GM18873 (cell line): ENCODE results near the gene GPATCH4.
"Not testable (repeated sequence)": the region's sequence is repeated elsewhere in the genome, so short reads cannot be mapped to it uniquely, and the experiment has no call there.

Experiments
- ATAC-seq: cut with Tn5 transposase; IDR thresholded peaks from one replicate; pipeline ENCODE4 v1.9.1; 2021; ENCODE audit warnings: mild to moderate bottlenecking, moderate library complexity, moderate number of reproducible peaks; ENCODE audit not compliant: unreplicated experiment, low FRiP score

GPATCH4 gene

DNA sequence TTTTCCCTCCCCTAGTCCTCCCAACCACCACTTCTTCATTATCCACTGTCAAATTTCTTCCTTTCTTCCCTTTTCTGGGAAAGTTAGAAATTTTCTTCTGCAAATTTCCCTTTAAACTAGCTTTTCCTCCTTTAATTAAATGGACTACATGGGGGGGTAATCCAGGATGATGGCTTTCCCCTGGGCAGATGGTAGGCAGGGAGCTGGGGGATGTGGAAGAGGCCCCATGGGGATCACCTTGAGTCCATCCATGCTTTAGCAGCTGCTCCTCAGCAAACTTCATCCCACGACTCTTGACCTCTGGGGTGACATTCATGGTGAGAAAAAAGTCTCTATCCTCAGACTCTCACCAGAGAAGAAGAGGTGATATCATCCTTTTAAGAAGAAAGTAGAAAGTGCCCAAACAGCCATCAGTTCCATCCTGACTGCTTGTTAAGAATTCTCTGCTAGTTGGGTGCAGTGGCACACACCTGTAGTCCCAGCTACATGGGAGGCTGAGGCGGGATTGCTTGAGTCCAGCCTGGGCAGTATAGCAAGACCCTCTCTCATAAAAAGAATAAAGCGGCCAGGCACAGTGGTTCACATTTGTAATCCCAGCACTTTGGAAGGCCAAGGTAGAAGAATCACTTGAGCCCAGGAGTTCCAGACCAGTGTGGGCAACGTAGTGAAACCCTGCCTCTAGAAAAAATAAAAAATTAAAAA lies 2.4 kb downstream of the GPATCH4 start:
- ATAC-seq: no peak

DNA sequence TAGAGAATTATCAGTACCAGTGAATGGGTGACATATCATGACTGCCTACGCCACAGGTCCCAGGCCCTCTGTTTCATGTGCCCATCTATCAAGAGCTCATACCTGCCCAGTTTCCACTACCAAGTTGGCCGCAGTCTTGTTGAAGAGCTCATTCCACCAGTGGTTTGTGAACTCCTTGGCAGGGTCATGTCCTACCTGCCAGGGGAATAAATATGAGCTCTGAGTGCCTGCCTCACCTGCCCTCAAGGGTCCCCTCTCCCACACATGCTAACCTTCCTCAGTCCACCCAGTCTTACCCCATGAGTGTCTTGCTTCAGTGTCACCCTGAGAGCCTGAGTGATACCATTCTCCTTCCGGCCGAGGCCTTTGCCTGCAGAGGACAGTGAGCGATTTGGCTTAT lies 3.2 kb downstream of the GPATCH4 start:
- ATAC-seq: no peak

DNA sequence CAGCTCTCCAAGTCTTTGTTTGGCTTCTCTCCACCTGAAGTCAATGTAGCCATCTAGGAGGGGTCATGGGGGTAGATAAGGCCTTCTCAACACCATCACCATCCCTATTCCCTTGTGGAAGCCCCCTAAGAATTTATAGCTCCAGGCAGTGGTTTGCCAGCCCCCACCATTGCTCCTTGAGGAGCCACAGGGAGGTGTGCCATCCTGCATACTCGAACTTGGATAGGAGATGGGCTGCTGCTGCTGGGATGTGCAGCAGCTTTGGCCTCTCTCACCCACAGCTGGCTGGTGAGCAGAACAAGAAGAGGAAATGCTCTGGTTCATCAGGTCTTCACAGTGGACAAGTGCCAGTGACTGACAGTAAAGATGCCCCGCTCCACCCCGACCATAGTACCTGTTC lies 4.9 kb downstream of the GPATCH4 start:
- no peak for ATAC-seq

DNA sequence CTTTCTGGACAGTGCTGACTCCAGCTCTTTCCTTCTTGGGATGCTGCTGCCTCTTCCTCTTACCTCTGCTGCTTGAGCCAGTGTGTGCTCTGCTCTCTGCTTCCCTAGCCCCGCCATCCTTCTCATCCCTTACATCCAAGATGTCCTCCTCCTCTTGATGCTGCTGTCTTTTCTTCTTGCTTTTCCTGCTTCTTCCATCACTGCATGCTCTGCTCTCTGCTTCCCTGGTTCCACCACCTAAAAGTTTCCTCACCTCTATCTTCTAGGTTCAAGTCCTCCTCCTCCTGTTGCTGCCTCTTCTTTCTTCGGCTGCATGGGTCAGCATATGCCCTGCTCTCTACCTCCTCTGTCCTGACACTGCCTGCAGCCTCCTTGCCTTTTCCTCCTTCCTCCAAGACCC lies 6.3 kb downstream of the GPATCH4 start:
- ATAC-seq: no peak

DNA sequence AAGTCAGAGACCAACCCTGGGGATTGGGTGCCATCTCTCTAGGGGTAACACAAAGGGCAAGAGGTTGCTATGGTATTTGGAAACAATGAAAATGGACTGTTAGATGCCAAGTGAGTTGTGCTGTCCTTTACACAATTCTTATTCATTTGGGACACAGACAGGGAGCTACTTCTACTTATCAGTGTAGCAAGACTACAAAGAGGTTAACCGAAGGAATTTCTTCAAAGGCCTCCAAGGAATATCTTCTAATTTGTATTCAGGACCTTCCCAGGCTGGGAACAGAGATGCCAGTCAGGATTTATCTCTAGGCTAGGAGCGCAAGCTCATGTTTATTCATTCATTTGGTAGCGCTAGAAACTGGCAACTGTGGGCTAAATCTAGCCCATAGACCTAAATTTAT lies 7.1 kb downstream of the GPATCH4 start:
- ATAC-seq: no peak

GRCh38 chr1:156593661-156593989 lies 7.7 kb downstream of the GPATCH4 start:
- no peak for ATAC-seq

GRCh38 chr1:156592910-156593660 lies 8.2 kb downstream of the GPATCH4 start:
- no peak for ATAC-seq

DNA sequence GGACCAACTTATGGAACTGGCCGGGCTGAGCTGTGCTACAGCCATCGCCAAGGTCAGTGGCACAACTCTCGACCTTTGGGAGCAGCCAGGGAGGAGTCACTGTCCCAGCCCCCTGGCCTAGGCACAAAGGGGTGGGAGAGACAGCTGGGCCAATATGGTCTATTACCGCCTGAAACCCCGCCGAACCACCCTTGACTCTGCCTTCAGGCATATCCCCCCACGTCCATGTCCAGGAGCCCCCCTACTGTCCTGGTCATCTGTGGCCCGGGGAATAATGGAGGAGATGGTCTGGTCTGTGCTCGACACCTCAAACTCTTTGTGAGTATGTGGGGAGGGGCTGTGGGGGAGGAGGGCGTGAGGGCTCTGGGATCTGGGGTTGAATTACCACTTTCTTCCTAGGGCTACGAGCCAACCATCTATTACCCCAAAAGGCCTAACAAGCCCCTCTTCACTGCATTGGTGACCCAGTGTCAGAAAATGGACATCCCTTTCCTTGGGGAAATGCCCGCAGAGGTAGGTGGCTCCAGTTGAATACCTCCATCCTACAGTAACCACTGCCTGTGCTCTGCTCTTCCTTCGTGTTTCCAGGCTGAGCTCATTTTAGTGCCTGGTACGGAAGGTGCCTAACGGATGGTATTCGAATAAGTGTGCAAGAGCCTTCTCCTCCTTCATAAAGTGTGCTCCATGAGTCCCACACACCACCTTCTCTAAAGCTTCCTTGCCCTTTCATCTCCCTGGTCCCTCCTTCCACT lies 8.9 kb downstream of the GPATCH4 start:
- ATAC-seq: no peak

DNA sequence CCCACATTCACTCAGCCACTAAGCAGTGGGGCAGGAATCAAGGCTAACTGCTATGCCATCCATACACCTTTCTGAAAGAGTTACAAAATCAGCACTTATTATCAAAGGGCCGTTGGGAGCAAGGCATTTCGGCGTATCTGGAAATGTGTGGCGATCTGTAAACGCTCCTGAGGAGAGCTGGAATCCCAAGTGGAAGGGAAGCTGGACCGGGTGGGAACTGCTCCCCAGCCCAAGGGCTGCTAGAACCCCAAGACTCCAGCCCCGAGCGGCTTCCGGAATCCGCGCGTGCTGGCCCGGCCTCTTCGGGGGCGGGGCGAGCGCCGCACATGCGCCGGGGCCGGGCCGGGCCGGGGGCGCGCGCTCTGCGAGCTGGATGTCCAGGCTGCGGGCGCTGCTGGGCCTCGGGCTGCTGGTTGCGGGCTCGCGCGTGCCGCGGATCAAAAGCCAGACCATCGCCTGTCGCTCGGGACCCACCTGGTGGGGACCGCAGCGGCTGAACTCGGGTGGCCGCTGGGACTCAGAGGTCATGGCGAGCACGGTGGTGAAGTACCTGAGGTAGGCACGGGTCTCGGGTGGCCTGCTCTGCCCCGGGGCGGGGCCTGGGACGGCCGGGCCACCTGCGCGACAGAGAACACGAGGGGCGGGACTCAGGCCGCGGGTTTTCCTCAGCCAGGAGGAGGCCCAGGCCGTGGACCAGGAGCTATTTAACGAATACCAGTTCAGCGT lies 9.7 kb downstream of the GPATCH4 start, which contains the start of gene NAXE:
TSS of gene NAXE (plus strand) at position 345 of the 726 bp plus-strand sequence. CDS start at position 374, 29 bp downstream.
- ATAC-seq: no peak

DNA sequence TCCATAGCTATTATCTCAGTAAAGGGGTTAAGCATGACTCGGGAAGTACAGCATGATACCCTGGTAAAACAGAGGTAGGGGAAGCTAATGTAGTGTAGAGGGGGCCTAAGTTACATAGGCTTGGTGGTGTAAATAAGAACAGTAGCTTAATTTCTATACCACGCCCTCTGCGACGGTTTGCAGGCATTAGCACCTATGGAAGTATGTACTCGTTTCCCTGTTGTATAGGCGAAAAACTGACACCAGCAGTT lies 10.2 kb downstream of the GPATCH4 start:
- no peak for ATAC-seq

DNA sequence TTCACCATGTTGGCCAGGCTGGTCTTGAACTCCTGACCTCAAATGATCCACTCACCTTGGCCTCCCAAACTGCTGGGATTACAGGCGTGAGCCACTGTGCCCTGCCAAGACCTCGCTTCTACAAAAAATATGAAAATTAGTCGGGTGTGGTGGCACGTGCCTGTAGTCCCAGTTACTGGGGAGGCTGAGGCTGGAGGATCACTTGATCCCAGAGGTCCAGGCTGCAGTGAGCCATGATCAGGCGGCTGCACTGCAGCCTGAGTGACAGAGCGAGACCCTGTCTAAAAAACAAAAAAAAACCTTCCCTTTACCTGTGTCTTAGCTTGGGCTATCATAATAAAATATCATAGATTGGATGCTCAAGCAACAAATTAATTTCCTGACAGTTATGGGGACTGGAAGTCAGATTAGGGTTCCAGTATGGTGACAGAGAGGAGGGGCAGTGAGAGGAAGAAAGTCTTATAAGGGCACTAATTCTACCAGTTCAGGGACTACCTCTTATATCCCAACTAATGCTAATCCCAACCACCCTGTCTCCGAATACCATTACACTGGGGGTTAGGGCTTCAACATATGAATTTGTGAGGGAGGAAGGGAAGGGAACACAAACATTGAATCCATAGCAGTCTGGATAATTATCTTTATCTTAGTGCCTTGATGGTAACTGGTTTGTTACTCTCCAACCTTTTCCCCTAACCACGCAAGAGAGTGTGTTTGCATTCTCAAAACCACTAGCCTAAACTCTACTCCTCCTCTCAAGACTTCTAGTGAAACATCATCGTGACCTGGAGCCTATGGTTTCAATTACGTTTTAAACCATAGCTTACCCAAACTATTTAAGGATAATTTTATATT lies 10.7 kb downstream of the GPATCH4 start:
- ATAC-seq: no peak

GRCh38 chr1:156589546-156589945 lies 11.7 kb downstream of the GPATCH4 start:
- no peak for ATAC-seq

DNA sequence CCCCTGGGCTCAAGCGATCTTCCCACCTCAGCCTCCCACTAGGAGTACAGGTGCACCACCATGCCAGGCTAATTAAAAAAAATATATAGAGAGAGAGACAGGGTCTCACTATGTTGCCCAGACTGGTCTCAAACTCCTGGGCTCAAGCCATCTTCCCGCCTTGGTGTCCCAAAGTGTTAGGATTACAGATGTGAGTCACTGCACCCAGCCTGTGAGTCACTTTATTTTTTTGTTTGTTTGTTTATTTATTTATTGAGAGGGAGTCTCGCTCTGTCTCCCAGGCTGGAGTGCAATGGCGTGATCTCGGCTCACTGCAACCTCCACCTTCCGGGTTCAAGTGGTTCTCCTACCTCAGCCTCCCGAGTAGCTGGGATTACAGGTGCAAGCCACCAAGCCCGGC lies 13.4 kb downstream of the GPATCH4 start:
- not testable (repeated sequence) for ATAC-seq

GRCh38 chr1:156586892-156587477 lies 14.3 kb downstream of the GPATCH4 start:
- ATAC-seq: no peak

GRCh38 chr1:156586323-156586722 lies 15.0 kb downstream of the GPATCH4 start:
- no peak for ATAC-seq

DNA sequence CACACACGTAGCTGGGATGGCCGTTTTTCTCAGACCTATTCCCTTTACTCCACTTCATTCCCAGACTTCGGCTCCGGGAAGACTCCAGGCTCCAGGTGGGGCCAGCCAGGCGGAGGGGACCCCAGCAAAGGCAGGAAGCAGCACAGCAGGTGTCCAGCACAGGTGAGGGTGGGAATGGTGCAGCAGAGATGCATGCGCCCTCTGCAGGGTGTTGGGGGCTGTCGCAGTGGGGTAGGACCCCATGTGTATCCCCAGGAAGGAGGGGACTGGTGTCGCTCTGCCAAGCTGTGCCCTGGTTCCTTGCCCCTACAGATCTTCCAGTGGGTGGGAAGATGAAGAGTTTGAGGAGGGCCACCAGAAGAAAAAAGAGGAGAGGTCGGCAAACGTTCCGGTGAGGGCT lies 16.5 kb downstream of the GPATCH4 start:
- no peak for ATAC-seq

- no peak for ATAC-seq
These were observed 17.3 kb downstream of the GPATCH4 start for GRCh38 chr1:156583821-156584622.

DNA sequence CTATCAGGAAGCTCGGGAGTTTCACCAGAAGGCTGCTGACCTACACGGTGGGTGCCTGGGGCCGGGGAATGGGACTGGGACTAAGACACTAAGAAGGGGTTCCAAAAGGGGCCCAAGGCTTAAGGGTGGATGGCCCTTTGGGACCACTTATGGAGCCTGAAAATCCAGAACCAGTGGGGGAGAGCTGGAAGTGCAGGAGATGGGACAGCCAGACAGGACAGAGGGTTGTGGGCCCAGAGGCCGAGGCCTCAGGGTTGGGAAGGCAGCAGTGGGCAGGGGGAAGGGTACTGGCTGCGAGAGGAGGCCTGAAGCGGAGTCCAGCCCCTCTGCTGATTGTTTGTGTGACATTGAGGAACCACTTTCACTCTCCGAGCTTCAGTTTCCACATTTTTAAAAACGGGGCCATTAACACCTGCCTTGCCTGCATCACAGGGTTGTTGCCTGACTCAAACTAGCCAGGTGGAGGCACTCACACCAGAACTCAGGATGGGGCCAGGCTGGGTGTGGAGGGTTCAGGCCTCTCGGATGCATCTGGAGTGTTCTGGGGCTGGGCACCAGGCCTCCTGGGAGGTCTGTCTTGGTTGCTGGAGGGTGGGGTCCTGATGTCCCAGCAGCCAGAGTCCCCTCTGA lies 18.8 kb downstream of the GPATCH4 start:
- no peak for ATAC-seq
